Measurements from ENCODE around the gene PLEKHA3.

The PLEKHA3 gene

GRCh38 chr2:178526256-178526655 lies 46.0 kb downstream of the PLEKHA3 start:
- no peak for TF ChIP-seq CTCF (IDR thresholded peaks at IDR 0.05)
- Histone ChIP-seq H3K4me3 (no peak overlapping the region), H3K36me3 (peaks cover under 1 to 4% (median 1%) of the 10 kb centered on the region in 3 donors), H3K27me3 (no peaks in the 10 kb centered on the region), H3K4me1 (peaks cover 0 to 10% (median 0%) of the 10 kb centered on the region in 4 donors), H3K9me3 (no peaks in the 10 kb centered on the region), H3K27ac (no peak overlapping the region)
- DNase-seq: no peak
- intact Hi-C loops (cut with DNase I; ENCODE audit: low total_unique reads): no loop called here

- Histone ChIP-seq H3K4me1 (peaks cover 0 to 10% (median 0%) of the 10 kb centered on the region in 4 donors), H3K27me3 (no peaks in the 10 kb centered on the region), H3K4me3 (no peak overlapping the region), H3K36me3 (peaks cover 13 to 16% (median 14%) of the 10 kb centered on the region in 3 donors), H3K27ac (no peak overlapping the region), H3K9me3 (no peaks in the 10 kb centered on the region)
- intact Hi-C loops (cut with DNase I; ENCODE audit: low total_unique reads): no loop called here
- no peak for TF ChIP-seq CTCF (IDR thresholded peaks at IDR 0.05)
- DNase-seq: no peak
Observed at GRCh38 chr2:178527592-178527991, 47.3 kb downstream of the PLEKHA3 start.

- Histone ChIP-seq H3K4me3 (no peak overlapping the region), H3K4me1 (peaks cover 0 to 10% (median 0%) of the 10 kb centered on the region in 4 donors), H3K9me3 (no peaks in the 10 kb centered on the region), H3K36me3 (peaks cover 14 to 27% (median 23%) of the 10 kb centered on the region in 3 donors), H3K27ac (no peak overlapping the region), H3K27me3 (no peaks in the 10 kb centered on the region)
- no peak for TF ChIP-seq CTCF (IDR thresholded peaks at IDR 0.05)
- intact Hi-C loops (cut with DNase I; ENCODE audit: low total_unique reads): no loop called here
- DNase-seq: no peak
Observed at GRCh38 chr2:178528647-178529046, 48.4 kb downstream of the PLEKHA3 start.

- Histone ChIP-seq H3K4me1 (peaks cover 0 to 4% (median 0%) of the 10 kb centered on the region in 4 donors), H3K4me3 (no peak overlapping the region), H3K27me3 (no peaks in the 10 kb centered on the region), H3K36me3 (peaks cover 20 to 32% (median 29%) of the 10 kb centered on the region in 3 donors), H3K9me3 (no peaks in the 10 kb centered on the region), H3K27ac (no peak overlapping the region)
- TF ChIP-seq CTCF (IDR thresholded peaks at IDR 0.05): no peak
- DNase-seq: no peak
- intact Hi-C loops (cut with DNase I; ENCODE audit: low total_unique reads): no loop called here
Observed at GRCh38 chr2:178529194-178529593, 48.9 kb downstream of the PLEKHA3 start.

GRCh38 chr2:178530131-178530530 lies 49.9 kb downstream of the PLEKHA3 start:
- H3K9me3 ChIP-seq: no peaks in the 10 kb centered on the region
- H3K36me3 ChIP-seq: peaks cover 27 to 40% (median 33%) of the 10 kb centered on the region in 3 donors
- intact Hi-C loops (cut with DNase I; ENCODE audit: low total_unique reads): no loop called here
- H3K27me3 ChIP-seq: no peaks in the 10 kb centered on the region
- H3K27ac ChIP-seq: no peak overlapping the region
- H3K4me3 ChIP-seq: no peak overlapping the region
- TF ChIP-seq CTCF (IDR thresholded peaks at IDR 0.05): no peak
- no peaks in the 10 kb centered on the region for H3K4me1 ChIP-seq
- no peak for DNase-seq

GRCh38 chr2:178530625-178531142 lies 50.4 kb downstream of the PLEKHA3 start:
- DNase-seq: no peak
- Histone ChIP-seq H3K9me3 (no peaks in the 10 kb centered on the region), H3K27ac (no peak overlapping the region), H3K36me3 (peaks cover 27 to 45% (median 33%) of the 10 kb centered on the region in 3 donors), H3K4me3 (no peak overlapping the region), H3K4me1 (no peaks in the 10 kb centered on the region), H3K27me3 (no peaks in the 10 kb centered on the region)
- no peak for TF ChIP-seq CTCF (IDR thresholded peaks at IDR 0.05)
- intact Hi-C loops (cut with DNase I; ENCODE audit: low total_unique reads): no loop called here
